SK-N-MC (cell line): ENCODE measurements around the gene HOXC6.
A peak's percentile ranks its signal among the peaks of the same experiment; 100 is the strongest.
"Not testable (repeated sequence)": the region's sequence is repeated elsewhere in the genome, so short reads cannot be mapped to it uniquely, and the experiment has no call there.

Experiments used
- DNase-seq: peaks from one replicate; pipeline ENCODE4 v3.0.0-alpha.2; 2011; ENCODE audit warnings: low read depth, low spot score
- H3K27ac ChIP-seq: fragments of 200-600 bp; sonication (generic); 2 replicates; pipeline ENCODE4 v1.5.1; 2016; ENCODE audit warnings: mixed run types
- H3K36me3 ChIP-seq: fragments of 200-600 bp; sonication (generic); 2 replicates; pipeline ENCODE4 v1.6.1; 2017; ENCODE audit warnings: antibody characterized with exemption, low read length, mixed read lengths; ENCODE audit not compliant: insufficient read depth
- H3K4me3 ChIP-seq: fragments of 200-600 bp; sonication (generic); 2 replicates; pipeline ENCODE4 v1.5.1; 2016
- H3K9ac ChIP-seq: fragments of 200-600 bp; sonication (generic); 2 replicates; pipeline ENCODE4 v1.8.0; 2017; ENCODE audit warnings: mixed run types, mixed read lengths; ENCODE audit not compliant: insufficient read length
- H3K9me3 ChIP-seq: fragments of 200-600 bp; sonication (generic); 2 replicates; pipeline ENCODE4 v1.6.1; 2017; ENCODE audit warnings: low read depth, mild to moderate bottlenecking, antibody characterized with exemption, low read length, moderate library complexity, mixed read lengths
- EZH2 ChIP-seq: fragments of 200-600 bp; sonication (generic); IDR thresholded peaks from one replicate; pipeline ENCODE4 v1.6.1; 2017; ENCODE audit warnings: antibody characterized with exemption
- FOXP2 ChIP-seq: optimal IDR thresholded peaks from 2 replicates; pipeline ENCODE3; 2011; ENCODE audit warnings: mild to moderate bottlenecking, moderate library complexity; ENCODE audit not compliant: insufficient read depth; ENCODE audit errors: extremely low read length, control extremely low read depth
- POLR2AphosphoS5 ChIP-seq: IDR thresholded peaks from 2 replicates; pipeline ENCODE4 v1.6.1; 2012; ENCODE audit warnings: mild to moderate bottlenecking, low read depth, low read length, borderline replicate concordance

The HOXC6 gene

DNA sequence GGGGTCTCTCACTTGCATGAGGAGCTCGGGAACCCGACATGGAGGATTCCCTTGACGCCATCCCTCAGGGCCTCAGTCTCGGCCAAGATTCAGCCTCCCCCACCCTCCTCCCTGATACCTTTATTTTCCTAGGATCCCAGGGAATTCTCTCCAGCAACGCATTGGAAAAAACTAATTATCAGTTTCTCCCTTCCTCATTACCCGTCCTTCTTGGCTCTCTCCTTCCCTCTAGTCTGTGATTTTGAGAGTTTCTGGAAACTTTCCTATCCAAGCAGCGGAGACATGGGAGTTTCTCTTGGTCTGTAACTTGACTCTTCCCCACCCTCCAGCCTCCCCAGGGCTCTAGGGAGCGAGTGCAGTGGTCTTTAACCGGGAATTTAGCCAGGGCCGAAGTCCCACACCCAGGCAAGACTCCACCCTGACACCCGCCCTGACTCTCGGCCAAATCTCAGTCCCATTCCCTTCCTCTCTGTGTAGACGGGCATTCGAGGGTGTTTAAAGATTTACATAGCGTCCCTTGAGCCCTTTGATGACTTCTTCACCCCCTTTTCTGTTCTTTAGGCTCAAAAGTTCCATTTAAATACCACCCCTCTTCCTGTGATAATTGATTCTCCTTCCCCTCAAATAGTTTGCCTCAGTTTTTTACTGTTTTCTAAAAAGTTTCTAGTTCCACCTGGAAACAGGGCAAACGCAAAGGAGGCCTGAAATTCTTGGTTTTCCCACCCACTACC lies 11.3 kb downstream of the HOXC6 start:
- Histone ChIP-seq H3K36me3 (no peaks in the 10 kb centered on the region), H3K27ac (no peak overlapping the region), H3K9ac (no peak overlapping the region), H3K4me3 (peak overlapping the region; percentile 4; the same call in 1 of the 2 replicates), H3K9me3 (no peaks in the 10 kb centered on the region)
- no peak for DNase-seq
- no peak for TF ChIP-seq FOXP2
- no peak for TF ChIP-seq EZH2
- no peak for TF ChIP-seq POLR2AphosphoS5

DNA sequence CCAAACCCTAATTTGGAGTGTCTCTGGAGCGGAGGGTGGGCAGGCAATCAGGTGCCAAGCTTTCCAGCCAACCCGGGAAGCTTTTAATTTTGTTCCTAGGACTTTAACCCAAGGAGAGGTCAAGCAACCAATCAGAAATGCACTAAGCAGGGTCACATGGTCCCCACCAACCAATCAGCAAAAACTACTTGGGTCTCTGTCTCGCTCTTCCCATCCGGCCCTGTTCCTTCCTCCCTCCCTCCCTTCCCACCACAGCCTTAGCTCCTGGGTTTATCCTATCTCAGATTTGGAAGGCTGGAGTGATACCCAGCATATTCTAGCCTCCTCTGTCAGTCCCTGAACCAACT lies 11.9 kb downstream of the HOXC6 start:
- Histone ChIP-seq H3K4me3 (no peak overlapping the region), H3K9me3 (no peaks in the 10 kb centered on the region), H3K9ac (no peak overlapping the region), H3K27ac (no peak overlapping the region), H3K36me3 (no peaks in the 10 kb centered on the region)
- no peak for DNase-seq
- TF ChIP-seq POLR2AphosphoS5 = no peak
- no peak for TF ChIP-seq FOXP2
- no peak for TF ChIP-seq EZH2

DNA sequence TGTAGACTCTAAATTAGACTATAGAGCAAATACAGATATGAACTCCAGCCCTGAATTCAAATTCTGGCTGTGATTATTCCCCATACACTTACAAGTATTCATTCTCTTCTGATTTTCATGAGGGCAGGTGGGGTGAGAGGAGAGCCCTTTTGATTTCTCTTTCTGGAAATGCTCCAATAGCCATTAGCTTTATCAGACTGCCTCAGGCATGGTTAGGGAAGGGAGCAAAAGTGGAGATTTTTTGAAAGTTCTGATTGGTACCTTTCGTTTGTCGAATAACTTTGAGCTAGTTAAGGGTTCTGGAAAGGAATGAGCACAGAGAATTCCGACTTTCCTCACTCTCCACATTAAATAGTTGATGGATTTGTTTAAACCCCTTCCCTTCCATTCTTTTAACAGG lies 12.4 kb downstream of the HOXC6 start:
- DNase-seq = no peak
- Histone ChIP-seq H3K4me3 (no peak overlapping the region), H3K36me3 (no peaks in the 10 kb centered on the region), H3K27ac (no peak overlapping the region), H3K9me3 (no peaks in the 10 kb centered on the region), H3K9ac (no peak overlapping the region)
- TF ChIP-seq EZH2 (no peak), FOXP2 (no peak), POLR2AphosphoS5 (no peak)

DNA sequence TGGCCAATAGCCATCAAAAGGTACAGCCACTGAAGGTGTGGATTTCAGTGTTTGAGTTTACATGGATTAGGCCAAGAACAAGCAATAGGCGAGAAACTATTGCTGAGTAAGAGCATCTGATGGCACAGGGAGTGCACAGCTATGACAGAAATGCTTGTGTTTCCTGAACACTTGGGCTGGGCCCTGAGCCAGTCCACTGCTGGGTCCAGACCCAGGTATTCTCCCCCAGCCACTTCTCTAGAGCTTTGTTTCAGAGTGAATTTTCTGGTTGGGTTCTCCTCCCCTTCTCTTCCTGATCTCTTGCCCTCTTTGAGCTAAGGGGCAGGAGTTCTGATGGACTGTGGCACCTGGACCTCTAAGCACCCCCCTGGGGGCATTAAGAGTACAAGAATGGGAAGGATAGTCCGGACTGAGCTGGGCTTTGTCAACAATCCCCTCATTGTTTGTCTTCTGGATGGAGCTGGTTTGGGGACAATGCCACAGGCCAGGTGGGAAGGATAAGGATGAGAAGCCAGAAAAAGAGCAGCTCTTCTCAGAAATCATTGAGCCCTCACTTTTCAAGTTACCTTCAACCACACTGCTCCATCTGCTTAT lies 13.0 kb downstream of the HOXC6 start:
- Histone ChIP-seq H3K4me3 (no peak overlapping the region), H3K9me3 (no peaks in the 10 kb centered on the region), H3K9ac (no peak overlapping the region), H3K27ac (no peak overlapping the region), H3K36me3 (no peaks in the 10 kb centered on the region)
- DNase-seq = no peak
- TF ChIP-seq POLR2AphosphoS5 (no peak), FOXP2 (no peak), EZH2 (no peak)

DNA sequence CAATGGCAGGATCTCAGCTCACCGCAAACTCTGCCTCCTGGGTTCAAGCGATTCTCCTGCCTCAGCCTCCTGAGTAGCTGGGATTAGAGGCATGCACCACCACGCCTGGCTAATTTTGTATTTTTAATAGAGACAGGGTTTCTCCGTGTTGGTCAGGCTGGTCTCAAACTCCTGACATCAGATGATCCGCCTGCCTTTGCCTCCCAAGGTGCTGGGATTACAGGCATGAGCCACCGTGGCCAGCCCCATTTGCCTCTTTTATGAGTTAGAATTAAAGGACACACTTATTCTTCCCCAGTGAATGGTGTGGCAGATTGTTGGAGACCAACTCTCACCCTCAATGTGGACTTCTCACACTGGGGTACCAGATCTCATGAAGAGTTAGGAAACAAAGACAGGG lies 13.8 kb downstream of the HOXC6 start:
- not testable (repeated sequence) for DNase-seq, H3K36me3 ChIP-seq, H3K9me3 ChIP-seq, H3K4me3 ChIP-seq, H3K9ac ChIP-seq, H3K27ac ChIP-seq

DNA sequence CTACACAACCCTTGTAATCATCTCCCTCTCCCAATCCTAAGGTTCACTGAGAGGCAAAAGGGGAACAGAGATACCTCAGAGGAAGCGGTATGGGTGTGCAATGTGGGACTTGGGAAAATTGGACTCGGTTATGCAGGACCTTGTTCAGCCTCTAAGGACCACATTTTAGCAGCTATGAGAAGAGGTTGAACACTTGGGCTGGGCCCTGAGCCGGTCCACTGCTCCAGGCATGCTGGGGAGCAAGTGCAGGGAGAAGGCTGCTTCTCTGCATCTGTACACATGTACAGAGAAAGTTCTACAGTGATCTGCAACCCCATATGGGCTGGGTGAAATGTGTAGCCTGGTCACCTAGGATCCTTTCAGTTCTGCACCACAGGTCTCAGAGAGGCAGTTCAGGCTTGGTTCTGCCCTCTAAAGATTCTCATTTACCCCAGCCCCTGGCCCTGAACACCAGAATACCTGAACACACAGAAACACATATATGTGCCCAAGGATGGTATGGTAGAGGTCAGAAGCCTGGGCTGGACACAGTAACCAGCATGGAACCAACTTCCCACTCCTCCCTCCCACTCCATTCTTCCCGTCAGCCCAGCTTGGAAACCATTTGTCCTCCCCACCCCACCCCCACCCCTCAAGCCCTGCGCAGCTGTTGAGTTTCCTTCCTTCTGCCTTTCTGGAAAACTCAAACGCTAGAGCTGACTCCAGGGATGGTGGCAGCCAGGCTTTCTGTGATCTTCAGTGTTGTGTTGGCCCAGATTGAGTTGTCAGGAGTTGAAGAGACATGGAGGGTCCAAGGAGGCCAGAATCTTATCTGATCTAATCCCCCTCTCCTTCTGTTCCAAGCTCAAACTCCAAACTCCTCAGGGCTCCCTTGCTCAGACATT lies 15.0 kb downstream of the HOXC6 start:
- Histone ChIP-seq H3K9ac (no peak overlapping the region), H3K27ac (no peak overlapping the region), H3K9me3 (no peaks in the 10 kb centered on the region), H3K36me3 (no peaks in the 10 kb centered on the region), H3K4me3 (0 out of 2 replicates have a peak overlapping the region, but pooled peaks have one; percentile 29)
- no peak for DNase-seq
- TF ChIP-seq POLR2AphosphoS5 (no peak), FOXP2 (no peak), EZH2 (no peak)

DNA sequence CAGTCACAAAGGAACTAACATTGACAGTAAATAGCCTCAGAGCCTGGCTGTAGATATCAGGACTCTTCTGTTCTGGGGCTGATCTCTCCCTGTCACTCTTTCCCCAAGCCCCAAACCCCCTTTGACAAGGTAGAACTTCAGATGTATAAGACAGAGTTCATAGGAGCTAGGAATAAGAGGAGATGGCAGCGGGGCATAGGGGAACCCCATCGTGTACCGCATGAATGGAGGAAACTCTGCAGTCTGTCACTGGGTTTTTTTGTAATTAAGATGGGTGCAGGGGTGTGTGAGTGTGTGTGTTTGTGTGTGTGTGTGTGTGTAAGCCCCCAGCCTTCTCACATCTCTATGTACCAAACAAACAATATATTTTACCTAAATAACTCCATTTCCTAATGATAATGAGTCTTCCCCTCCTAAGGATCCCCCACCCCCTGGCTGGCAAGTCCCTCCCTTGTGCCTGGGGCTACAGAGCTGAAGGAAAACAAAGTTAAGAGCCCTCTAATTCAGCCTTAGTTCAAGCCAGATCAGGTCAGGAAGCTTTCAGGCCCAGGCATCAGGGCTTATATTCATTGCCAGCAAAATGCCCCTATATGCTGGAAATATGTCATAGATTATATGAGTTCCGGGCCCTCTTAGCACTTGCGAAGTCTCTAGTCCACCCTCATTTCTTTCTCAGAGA lies 16.3 kb downstream of the HOXC6 start:
- no peaks in the 10 kb centered on the region for H3K9me3 ChIP-seq
- no peak overlapping the region for H3K27ac ChIP-seq
- no peak for DNase-seq
- peak overlapping the region; percentile 20; the same call in 1 of the 2 replicates for H3K4me3 ChIP-seq
- no peaks in the 10 kb centered on the region for H3K36me3 ChIP-seq
- no peak overlapping the region for H3K9ac ChIP-seq
- no peak for TF ChIP-seq POLR2AphosphoS5
- no peak for TF ChIP-seq FOXP2
- no peak for TF ChIP-seq EZH2

DNA sequence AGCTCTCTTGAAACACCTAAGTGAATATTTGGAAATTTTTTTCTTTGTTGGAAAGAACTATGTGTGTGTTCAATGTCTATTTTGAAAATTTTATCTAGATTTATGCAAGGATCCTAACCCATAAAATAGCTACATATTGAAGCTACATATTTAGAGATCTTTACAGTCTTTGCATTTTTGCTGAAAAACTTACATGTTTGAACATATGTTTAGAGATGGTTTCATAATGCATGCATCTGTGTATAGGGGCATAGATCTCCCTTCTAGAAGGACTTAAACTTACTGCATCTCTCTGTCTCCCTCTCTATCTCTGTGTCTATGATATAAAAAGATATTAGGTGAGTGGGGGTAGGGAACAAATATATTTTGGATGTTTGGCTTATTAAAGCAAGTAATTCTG lies 17.2 kb downstream of the HOXC6 start:
- Histone ChIP-seq H3K9ac (no peak overlapping the region), H3K36me3 (no peaks in the 10 kb centered on the region), H3K4me3 (no peak overlapping the region), H3K27ac (no peak overlapping the region), H3K9me3 (no peaks in the 10 kb centered on the region)
- TF ChIP-seq FOXP2 (no peak), EZH2 (no peak), POLR2AphosphoS5 (no peak)
- DNase-seq = no peak
